Mucosa of gallbladder (tissue), 1 donor: Measurements from ENCODE around the gene PTMA. TPM values are rescaled to one million over a fixed set of nuclear protein-coding genes. Genes with fewer than 3 reads are reported as not detected.
"Not testable (repeated sequence)": the region's sequence is repeated elsewhere in the genome, so short reads cannot be mapped to it uniquely, and the experiment has no call there.

Source experiments
- DNase-seq: peaks from one replicate; pipeline ENCODE4 v3.0.0-alpha.2; 2020; ENCODE audit warnings: low spot score
- total RNA-seq: library from RNA; stranded (reverse); gene quantifications from one replicate; pipeline ENCODE4 v1.2.1, GENCODE V29; 2021
- donor health status: DM: no; HTN: no; CAD: no.

Gene PTMA, protein sequence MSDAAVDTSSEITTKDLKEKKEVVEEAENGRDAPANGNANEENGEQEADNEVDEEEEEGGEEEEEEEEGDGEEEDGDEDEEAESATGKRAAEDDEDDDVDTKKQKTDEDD
- total RNA-seq = 763 TPM

DNA sequence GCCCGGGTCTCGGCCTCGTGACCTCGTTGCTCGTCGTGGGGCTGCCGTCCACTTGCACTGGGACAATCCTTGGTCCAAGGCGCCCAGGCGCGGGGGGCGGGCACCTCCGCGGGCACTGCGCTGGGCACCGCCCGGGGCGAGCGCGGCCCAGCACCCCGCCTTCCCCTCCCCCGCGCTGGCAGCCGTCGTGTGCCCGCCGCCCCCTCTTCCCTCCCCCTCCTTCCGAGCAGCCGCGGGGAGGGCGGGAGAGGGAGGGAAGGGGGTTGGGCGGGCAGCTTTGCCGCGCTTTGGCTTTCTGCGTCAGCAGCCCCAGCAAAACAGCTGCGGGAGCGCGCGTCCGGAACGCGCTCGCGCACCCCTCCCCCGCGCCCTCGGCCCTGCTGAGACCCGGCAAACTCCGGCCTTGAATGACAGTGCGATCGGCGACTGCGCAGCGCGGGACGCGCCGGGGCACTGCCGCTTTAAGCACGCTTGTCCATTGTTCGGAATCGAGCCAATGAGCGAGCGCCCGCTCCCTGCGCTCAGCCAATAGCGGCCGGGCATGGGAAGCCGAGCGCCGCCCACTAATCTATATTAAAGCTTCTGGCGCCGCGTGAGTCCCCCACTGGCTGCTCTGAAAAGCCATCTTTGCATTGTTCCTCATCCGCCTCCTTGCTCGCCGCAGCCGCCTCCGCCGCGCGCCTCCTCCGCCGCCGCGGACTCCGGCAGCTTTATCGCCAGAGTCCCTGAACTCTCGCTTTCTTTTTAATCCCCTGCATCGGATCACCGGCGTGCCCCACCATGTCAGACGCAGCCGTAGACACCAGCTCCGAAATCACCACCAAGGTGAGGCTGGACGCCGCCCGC is at the start of gene PTMA:
Gene PTMA (plus strand): TSS at position 599 of the 846 bp plus-strand sequence. CDS start 182 bp downstream, at position 781.
- DNase-seq = peak; percentile 100

DNA sequence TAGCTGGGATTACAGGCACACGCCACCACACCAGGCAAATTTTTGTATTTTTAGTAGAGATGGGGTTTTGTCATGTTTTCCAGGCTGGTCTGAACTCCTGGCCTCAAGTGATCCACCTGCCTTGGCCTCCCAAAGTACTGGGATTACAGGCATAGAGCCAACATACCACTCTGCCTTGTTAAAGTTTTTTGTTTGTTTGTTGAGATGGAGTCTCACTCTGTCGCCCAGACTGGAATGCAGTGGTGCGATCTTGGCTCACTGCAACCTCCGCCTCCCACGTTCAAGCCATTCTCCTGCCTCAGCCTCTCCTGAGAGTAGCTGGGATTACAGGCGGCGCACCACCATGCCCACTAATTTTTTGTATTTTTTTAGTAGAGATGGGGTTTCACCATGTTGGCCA is 48.3 kb upstream of the PTMA start:
- not testable (repeated sequence) for DNase-seq

DNA sequence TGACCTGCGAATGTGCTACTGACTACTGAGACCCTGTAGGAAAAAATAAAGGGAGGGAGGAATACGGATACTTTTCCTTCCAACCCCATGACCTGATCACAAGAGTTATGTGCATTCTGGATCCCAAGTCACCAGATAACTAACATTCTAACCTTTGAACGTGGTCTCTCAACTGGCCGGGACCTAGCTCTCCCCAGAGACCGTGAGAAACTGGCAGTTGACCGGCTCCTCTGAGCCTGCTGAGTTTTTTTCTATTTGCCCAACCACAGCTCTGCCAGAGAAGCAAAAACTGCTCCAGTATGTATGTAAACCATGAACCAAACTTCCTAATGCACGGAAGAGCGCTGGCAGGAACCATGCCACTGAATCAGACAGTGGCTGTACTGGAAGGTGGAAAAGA is 47.5 kb upstream of the PTMA start:
- no peak for DNase-seq

DNA sequence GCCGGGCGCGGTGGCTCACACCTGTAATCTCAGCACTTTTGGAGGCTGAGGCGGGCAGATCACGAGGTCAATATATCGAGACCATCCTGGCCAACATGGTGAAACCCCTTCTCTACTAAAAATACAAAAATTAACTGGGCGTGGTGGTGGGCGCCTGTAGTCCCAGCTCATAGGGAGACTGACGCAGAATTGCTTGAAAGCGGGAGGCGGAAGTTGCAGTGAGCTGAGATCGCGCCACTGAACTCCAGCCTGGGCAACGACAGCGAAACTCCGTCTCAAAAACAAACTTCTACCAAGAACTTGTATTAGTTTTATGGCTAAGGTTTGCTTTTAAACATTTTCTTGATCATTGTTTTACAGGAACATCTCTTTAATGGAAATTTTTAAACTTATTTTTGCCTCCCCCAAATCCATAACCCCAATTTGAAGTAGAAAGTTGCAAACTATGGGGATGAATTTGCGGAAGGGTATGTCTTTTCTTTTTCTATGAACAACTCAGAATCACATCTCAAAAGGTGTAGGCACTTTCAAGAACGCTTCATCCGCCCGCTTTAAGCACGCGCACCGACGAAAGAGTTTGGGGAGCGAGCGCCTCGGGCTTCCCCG is 46.8 kb upstream of the PTMA start:
- DNase-seq = no peak

DNA sequence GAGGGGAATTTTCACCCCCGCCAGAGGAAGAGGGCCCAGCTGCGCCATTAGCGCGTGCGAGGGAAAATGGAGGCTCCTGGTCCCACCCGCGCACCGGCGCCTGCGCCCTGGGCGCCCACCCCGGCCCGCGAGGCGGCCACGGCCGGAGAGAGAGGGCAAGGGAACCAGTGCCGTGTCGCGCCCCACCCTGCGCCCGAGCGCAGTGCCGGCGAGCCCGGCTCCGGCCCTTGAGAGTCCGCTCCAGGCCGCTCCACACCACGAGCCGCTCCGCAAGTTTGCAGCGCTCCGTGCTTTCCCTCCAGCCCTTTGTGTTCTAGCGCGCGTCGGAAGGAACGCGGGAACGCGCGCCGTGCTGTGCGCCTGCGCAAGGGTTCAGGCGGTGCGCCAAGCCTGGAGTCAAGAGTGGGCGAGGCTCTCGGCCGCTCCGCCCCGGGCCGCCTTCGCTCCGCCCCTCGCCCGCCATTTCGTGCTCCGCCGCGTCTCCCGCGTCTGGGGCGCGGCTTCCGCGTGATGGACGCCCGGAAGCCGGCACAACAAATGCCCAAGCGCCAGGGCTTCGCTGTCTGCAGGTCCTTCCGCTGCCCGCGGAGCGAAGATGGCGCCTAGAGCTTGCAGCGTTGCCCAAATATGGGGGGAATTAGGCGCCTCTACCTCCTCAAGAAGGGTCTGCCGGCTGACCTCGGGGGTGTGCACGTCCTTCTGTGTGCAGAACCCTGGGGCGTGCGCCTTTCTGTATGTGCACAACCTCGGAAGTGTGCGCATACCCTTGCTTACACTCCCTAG is 46.1 kb upstream of the PTMA start:
- DNase-seq = peak; percentile 98

DNA sequence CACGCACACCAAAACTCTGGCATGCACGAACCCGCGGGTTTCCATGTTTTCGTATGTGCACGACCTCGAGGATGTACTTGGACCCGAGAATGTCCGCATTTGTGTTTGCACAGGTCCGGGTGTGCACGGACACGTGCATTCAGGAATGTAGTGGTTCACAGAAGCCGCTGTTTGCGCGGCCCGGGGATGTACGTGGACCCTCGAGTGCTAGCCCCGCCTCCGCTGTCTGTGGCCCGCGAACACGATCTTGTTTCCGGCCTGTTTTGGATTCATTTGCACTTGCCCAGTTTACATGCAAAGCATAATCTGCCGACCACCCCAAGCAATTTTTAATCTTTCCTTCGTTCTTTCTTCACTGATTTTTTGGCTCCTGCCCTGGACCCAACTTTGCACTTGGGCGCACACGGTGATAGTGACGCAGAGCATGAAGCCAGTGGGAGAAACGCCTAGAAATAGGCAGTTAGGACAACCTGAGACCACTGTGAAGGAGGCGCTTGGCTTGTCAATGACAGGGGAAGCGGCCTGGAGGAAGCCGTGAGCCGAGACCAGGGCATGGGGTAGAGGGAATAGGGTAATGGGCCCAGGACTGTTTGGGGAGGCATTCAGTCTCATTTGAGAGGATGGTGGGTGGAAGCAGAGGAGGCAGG is 45.4 kb upstream of the PTMA start:
- no peak for DNase-seq

DNA sequence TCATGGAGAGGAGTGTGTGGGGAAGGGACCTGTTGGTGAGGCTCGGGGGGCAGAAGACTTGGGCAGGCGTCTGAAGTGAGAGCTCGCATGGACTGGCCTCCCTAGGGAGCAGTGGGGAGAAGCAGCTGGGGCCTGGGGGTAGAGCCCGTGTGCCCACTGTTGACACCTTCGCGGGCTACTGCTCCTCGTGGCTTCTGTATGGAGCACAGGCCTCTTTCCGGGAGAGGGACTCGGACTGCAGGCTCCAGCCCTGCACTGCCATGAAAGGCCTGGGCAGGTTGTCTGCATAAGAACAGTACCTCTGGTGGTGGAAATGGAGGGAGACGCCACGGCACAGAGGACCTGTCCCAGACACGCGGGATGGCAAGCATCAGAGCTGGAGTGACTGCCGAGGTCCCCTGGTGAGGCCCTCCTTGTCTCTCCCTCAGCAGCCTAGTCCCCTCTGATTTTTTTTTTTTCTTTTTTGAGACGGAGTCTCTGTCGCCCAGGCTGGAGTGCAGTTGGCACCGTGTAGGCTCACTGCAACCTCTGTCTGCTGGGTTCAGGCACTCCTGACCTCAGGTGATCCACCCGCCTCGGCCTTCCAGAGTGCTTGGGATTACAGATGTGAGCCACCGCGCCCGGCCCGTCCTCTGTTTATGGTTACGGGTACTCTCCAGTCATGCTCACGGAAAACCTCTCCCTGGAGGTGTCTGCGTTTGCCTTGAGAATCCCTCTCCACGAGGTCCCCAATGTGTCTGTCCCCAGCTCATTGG is 44.7 kb upstream of the PTMA start:
- no peak for DNase-seq

DNA sequence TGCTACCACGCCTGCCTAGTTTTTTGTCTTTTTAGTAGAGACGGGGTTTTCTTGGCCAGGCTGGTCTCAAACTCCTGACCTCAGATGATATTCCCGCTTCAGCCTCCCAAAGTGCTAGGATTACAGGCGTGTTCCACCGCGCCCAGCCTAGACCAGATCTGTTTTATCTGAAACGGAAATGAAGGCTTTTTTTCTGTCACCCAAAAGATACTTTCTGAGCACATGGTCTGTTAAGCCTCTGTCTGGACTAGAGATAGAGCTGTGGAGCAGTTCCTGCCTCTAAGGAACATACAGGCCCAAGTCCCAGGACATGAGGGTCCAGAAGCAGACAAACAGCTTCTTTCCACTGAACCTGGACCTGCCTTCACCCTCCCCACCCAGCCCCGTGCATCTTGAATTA is 43.6 kb upstream of the PTMA start:
- DNase-seq = no peak

DNA sequence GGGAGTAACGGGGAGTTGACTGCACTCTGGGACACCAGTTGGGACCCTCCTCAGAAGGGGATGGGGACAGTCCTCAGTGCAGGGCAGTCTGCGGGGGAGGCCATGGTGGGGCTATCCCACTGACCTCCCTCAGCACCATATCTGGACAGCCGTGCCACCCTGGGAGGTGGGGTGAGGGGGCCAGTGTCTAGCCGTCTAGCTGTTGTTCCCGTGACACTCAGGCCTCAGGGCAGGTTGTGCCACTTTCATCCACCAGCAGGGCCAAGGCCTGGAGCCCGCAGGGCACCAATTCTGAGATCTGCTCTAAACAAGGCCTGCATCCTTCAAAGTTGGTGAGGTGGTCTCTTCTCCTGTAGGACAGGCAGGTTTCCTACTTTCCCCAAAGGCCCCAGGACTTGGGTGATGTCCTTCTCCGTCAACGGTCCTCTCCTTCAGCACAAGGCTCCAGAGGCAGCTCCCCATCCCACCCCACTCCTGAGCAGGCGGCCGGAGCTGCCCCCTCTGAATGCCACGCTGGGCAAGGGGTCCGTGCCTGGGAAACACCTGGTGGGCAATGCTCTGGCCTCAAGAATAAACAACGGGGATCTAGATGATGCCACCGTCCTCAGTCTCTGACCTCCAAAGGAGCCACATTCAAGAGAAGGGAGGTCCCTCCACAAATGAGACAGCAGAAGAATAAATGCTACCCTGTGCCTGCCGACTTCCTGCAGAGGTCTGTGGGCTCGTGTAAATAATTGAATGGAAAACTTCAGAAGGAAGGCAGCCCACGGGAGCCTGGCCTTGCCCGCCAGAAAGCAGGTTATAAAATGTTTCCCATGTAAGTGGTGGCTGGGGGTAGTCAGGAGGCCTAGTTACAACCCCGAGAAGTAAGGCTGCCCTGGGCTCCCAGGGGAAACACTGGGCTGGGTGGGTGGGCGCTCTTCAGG is 42.8 kb upstream of the PTMA start:
- DNase-seq = no peak

DNA sequence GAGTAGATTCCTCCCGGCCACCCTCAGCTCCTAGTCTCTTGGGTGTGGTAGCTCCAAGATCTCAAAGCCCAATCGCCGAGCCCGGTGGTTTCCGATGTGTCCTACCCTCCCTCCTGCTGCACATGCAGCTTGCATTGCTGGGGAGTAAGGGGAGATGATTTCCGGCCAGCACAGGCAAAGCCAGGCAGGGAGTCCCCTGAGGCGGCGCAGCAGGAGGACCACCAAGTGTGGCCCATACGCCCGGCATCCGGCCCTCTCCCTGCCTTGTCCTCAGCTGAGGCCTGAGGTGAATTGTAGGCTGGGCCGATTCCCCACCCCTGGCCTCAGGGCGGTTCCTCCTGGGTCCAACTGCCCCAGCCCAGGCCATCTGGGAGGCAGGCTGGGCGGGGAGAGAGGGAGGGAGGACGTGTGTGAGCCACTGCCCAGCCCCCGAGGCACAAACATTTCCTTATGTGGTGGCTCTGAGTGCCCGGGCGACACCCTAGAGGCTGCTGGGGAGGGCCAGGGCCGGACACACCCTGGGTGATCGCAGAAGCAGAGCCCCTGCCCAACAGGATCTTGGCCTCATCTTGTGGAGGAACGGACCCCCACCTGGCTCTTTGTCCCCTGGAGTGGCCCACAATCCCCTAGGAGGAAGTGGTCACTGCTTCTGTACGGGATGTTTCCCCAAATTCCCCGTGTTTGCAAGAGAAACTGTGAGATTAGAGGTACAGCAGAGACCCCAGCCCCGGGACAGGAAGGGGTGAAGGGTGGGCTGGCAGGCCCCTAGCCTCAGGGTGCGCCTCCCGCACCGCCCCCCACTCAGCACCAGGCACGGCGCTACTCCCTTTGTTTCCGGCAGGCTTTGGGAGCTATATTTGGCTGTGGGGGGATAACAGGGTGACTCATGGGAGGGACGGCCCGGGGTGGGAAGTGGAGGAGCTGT is 41.9 kb upstream of the PTMA start:
- DNase-seq = peak; percentile 94

DNA sequence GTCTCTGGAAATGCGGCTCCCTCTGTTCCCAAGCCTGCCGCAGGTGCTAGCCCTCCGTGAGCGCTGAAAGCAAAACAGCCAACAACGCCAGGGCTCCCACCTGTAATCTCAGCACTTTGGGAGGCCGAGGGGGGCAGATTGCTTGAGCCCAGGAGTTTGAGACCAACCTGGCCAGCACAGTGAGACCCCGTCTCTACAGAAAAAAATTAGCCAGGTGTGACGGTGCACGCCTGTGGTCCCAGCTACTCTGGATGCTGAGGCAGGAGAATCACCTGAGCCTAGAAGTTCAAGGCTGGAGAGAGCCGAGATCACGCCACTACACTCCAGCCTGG is 41.3 kb upstream of the PTMA start:
- DNase-seq = no peak

DNA sequence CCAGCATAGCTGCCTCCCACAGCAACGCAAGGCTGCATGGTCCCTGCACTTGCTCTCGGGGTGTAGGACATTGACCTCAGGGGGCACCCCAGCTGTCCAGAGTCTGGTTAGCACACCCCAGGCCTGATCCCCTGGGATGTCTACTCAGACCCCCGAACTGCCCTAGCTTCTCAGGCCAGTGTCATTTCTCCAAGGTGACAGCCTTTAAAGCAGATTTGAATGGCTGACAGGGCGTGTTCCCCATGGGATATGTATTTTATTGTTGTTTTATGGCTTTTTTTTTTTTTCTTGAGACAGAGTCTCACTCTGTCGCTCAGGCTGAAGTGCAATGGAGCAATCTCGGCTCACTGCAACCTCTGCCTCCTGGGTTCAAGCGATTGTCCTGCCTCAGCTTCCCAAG is 40.8 kb upstream of the PTMA start:
- DNase-seq = no peak

DNA sequence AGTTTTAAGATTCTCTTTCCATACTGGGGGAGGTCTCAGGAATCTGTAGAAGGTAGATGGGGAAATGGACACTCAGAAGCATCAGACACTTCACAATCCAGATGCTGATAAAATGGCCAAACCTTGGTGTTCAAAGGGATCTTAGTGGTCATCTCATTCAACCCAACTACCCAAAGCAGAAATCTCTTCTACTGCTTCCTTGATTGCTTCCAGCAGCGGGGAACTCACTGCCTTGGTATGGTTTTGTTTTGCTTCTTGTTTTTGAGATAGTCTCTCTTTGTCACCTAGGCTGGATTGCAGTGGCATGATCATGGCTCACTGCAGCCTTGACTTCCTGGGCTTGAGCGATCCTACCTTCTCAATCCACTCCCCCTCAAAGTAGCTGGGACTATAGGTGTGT is 39.3 kb upstream of the PTMA start:
- no peak for DNase-seq

DNA sequence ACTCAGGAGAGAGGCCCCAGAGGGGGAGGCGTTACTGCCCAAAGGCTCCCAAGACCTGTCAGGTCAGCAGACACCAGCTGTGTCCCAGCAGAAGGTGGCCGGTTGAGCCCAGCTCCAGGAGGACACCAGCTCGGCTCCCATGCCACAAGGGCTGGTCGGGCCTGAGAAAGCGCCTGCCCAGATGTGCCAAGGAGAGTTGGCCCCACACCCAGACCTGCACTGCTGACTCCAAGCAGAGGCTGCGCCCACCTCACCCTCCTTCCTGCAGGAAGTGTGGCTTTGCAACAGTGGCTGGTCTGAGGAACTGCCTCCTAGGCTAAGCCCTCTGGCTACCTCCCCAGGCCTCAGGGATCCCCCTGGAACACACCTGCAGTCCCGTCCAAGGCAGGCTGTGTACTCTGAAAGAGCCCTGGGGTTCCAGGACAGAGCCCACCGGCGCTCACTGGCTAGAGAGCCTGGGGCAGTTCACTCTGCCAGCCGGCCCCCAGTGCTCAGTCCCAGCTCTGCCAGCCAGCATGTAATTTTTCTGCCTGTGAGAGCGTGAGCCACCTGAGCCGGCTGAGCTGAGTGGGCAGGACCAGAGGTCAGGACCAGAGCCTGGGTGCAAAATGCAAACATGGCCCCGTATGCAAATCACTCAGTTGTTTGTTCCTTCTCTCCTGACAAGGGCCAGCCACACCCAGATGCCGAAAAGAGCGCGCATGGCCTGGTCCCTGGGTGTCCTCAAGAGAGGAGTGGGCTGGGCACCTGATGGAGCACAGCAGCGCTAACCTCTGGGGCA is 36.9 kb upstream of the PTMA start:
- DNase-seq = no peak

DNA sequence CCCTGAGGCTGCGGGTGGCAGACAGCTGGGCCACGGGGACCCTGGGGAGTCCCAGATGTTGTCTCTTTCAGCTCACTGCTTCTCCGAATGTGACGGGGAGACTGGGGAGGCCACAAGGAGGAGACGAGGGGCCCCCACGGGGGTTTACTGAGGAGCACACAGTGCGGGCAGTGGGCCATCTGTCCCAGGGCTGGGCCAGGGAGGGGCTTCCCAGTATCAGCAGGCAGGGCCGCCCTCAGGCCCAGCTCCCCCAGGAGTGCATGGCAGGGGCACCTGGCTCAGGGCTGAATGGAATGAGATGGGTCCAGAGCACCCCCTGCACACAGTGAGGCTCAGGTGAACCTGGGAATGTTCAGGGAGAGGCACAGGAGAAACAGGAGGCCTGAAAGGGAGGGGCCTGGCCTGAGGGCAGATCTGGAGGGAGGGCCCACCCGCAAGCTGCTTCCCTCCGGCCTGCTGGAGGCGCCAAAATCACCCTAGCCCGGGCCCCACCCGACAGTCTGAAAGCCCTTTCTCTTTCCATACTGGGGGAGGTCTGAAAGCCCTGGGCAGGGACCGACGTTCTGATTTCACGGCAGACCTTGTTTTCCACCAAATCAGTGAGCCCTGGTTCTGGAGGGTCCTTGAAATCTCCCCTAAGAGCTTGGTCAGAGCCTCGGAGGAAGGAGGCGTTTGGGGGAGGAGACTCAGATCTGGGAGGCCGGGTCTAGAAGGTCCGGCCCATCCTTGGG is 35.5 kb upstream of the PTMA start:
- DNase-seq = no peak

DNA sequence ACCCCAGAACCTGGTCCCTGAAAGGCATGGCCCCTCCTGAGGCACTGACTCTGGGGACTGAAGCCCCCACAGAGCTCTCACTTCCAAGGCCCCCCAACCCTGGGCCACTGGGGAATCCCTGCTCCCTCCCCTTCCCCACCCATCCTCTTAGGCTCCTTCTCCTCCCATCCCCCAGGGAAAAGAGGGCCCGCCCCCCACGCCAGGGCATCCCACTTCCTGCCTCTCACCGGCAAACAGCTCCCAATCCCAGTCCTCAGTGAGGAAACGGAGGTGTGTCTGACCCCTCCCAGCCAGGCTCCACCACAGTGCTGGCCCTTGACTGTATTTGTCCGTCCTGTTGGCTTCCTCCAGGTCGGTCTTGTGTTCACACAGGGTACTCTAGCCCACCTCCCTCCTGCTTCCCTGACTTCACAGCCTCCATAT is 35.0 kb upstream of the PTMA start:
- DNase-seq = peak; percentile 70

DNA sequence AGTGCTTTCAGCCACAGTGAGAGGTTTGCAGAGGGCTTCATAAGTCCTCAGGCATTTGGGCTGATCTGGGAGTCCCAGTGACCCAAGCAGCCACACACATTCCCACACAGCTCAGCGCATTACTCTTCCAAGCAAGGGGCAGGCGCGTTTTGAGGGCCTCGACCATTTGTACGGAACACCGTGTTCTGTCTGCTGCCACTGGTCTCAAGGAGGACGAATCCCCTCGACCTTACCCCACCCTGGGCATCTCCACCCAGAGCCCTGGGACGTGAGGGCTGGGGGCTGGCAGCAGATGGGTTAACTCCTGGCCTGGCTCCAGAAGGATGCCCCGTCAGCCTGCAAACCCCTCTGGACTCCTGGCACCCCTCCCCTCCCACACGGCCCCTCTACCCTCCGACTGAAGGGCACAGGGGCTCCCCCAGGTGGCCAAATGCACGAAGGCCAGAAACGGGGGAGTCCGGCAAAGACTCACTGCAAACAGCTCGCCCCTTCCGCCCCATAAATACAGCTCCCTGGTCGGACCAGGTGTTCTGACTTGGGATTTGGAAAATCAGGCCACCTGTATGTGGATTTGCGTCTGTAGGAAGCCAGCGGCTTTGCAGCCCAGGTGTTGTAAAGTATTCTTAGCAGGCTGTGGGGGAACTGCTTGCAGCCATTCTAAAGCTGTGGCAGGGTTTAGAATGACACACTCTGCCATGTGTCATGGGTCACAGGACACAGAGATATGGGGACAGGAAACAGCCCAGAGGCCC is 33.6 kb upstream of the PTMA start:
- peak; percentile 50 for DNase-seq
